Activated CD8-positive, alpha-beta T cell treated with anti-CD3 and anti-CD28 coated beads, Interleukin-2, amount 10 ng/mL, durations not matched to agents 7 days and 5 days (primary cell): Measurements from ENCODE around the gene RBM18. TPM values are rescaled to one million over a fixed set of nuclear protein-coding genes. Genes with fewer than 3 reads are reported as not detected.

Experiments
- ATAC-seq: fragments of 150-1000 bp; cut with Tn5 transposase; one replicate; pipeline ENCODE4 v1.10.0; 2021; ENCODE audit warnings: moderate library complexity
- CTCF ChIA-PET: fragments of 350-600 bp; sonication (Branson Sonifier 250); formaldehyde crosslinking; loops from one replicate; lab custom pipeline; 2021; ENCODE audit warnings: antibody characterized with exemption; lab: Charles Lee
- POLR2A ChIA-PET: fragments of 350-600 bp; sonication (Branson Sonifier 250); formaldehyde crosslinking; loops from one replicate; lab custom pipeline; 2021; ENCODE audit warnings: antibody characterized with exemption; lab: Charles Lee
- DNase-seq: peaks from one replicate; pipeline ENCODE4 v3.0.0-alpha.2; 2020
- H3K27ac Mint-ChIP-seq: one replicate; pipeline ENCODE4 v1.8.0; 2021; ENCODE audit warnings: mild to moderate bottlenecking, mixed read lengths
- H3K27me3 Mint-ChIP-seq: one replicate; pipeline ENCODE4 v1.8.0; 2021; ENCODE audit warnings: low read depth, mixed read lengths
- H3K36me3 Mint-ChIP-seq: one replicate; pipeline ENCODE4 v1.8.0; 2021; ENCODE audit warnings: low read depth, mixed read lengths
- H3K4me1 Mint-ChIP-seq: one replicate; pipeline ENCODE4 v1.8.0; 2021; ENCODE audit warnings: low read depth, mixed read lengths
- H3K4me3 Mint-ChIP-seq: one replicate; pipeline ENCODE4 v1.8.0; 2021; ENCODE audit warnings: mild to moderate bottlenecking, mixed read lengths
- H3K9me3 Mint-ChIP-seq: one replicate; pipeline ENCODE4 v1.8.0; 2022; ENCODE audit warnings: mixed read lengths; ENCODE audit not compliant: insufficient read depth
- total RNA-seq, 2 experiments: library from RNA; stranded (reverse); gene quantifications; one replicate each; pipeline ENCODE4 v1.2.3, GENCODE V29; 2021

The RBM18 gene
- total RNA-seq, 2 experiments from 2014 or later, result 22.9 to 23.9 TPM

DNA sequence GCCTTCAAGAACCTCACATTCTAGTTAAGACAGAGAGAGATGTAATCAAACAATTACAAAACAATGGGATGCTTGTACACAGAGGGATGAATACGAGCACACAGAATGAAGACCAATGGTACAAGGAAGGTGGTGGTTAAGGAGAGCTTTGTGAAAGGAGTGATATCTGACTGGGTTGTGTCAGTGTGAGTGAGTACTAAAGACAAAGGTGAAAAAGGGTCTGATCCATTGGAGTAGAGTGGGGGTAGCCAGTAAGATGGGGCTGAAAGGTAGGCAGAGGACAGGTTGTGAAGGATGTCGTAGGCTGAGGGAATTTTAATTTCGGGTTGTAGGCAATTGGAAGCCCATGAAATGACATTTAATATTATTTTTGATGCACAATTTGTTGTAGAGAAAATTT, 9.9 kb downstream of the RBM18 start:
- ChIA-PET CTCF (interaction anchor here (1.8 kb wide), 1 partner anchor 9 kb away, joined by 5 read pairs; the partner anchor contains the start of genes MRRF and RBM18), POLR2A (no interaction called here)
- Mint-ChIP-seq H3K4me1 (no peaks in the 10 kb centered on the region), H3K27ac (no peak overlapping the region), H3K27me3 (no peaks in the 10 kb centered on the region), H3K9me3 (no peaks in the 10 kb centered on the region), H3K4me3 (no peak overlapping the region), H3K36me3 (peaks cover 28% of the 10 kb centered on the region)
- ATAC-seq, result no peak
- no peak for DNase-seq

DNA sequence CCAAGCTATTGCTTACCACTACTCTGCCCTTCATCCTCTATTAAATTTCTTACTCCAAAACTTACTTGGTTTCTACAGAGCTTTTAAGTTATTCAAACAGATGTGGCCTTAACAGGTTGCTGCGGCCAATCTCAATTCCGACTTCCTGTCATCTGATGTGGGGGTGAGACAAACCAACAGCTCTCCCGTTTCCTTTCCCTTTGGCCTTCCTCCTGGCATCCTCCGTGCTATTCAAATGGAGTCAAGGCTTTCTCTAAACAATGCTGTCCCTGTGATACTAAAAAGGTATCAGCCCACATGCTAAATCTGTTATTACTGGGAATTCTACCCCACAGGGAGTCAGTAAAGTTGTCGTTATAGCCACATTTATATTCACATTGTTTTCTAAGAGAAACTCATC, 11.8 kb downstream of the RBM18 start:
- H3K4me3 Mint-ChIP-seq, result no peak overlapping the region
- ATAC-seq (no peak), DNase-seq (no peak)
- no peaks in the 10 kb centered on the region for H3K9me3 Mint-ChIP-seq
- no peaks in the 10 kb centered on the region for H3K4me1 Mint-ChIP-seq
- peaks cover 19% of the 10 kb centered on the region for H3K36me3 Mint-ChIP-seq
- H3K27me3 Mint-ChIP-seq, result no peaks in the 10 kb centered on the region
- no peak overlapping the region for H3K27ac Mint-ChIP-seq
- CTCF ChIA-PET, result no interaction called here
- POLR2A ChIA-PET, result no interaction called here

DNA sequence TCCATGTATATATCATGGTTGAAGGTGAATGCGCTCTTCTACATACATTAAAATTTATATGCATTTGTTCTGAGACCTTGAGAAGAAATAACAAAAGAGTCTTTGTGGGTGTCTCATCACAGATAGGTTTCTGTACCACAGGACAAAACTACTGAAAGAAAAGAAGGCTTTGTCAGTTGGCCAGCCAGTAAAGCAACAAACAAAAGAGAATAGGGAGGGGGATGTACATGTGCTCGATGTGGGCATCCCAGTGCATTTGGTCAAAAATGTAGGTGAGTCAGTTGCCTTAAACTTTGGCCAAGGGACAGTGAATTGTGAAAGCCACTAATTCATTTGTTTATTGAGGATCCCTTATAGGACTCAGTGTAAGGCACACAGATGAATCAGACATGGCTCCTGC, 13.3 kb downstream of the RBM18 start:
- Mint-ChIP-seq H3K36me3 (peaks cover 26% of the 10 kb centered on the region), H3K27me3 (no peaks in the 10 kb centered on the region), H3K4me3 (no peak overlapping the region), H3K9me3 (no peaks in the 10 kb centered on the region), H3K27ac (no peak overlapping the region), H3K4me1 (no peaks in the 10 kb centered on the region)
- CTCF ChIA-PET, result interaction anchor here (0.7 kb wide), 2 partner anchors 12 to 152 kb away, joined by 3 to 4 read pairs; no protein-coding TSS in a partner anchor
- ATAC-seq (no peak), DNase-seq (no peak)
- POLR2A ChIA-PET, result no interaction called here

DNA sequence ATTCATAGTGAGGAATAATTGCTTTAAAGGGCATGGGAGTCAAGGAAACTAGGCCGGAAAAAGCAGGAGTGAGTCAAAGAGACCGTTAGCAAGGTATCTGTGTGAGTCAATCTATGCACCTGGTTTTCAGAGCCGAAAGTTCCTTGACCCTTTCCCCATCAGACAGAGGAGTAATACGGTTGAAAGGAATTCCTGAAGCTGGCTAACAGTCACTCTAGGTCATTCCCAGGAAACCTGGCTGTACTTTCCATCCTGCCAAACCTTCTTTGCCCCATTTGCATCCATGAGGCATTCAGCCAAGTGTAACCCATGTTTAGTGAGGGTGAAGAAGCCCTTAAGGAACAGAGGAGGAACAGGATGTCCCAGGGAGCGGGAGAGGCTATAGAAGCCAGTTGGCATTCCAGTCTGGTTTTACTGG, 16.2 kb downstream of the RBM18 start:
- ATAC-seq (no peak), DNase-seq (no peak)
- Mint-ChIP-seq H3K4me1 (no peaks in the 10 kb centered on the region), H3K27me3 (no peaks in the 10 kb centered on the region), H3K4me3 (no peak overlapping the region), H3K27ac (no peak overlapping the region), H3K36me3 (peaks cover 44% of the 10 kb centered on the region), H3K9me3 (no peaks in the 10 kb centered on the region)
- POLR2A ChIA-PET, result no interaction called here
- CTCF ChIA-PET, result no interaction called here

DNA sequence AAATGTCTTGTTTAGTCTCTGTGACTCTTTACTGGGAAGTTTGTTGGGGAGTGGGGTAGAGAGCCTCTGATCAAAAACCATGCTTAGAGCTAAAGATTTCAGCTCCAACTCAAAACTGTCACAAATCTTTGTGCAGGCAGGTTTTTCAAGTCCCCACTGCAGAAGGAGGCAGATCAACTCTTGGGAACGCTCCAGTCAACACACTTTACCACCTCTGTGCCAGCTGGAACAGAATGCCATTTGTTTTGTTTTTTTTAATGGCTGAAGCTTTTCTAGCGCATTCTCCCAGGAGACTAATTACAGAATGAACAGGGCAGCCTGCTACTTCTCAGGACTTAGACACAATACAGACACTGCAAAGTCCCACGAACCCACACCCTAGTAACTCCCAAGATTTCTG, 18.0 kb downstream of the RBM18 start:
- no peak overlapping the region for H3K27ac Mint-ChIP-seq
- H3K36me3 Mint-ChIP-seq, result peaks cover 51% of the 10 kb centered on the region
- no peaks in the 10 kb centered on the region for H3K9me3 Mint-ChIP-seq
- ChIA-PET POLR2A (no interaction called here), CTCF (interaction anchor here (2.3 kb wide), 1 partner anchor 147 kb away, joined by 6 read pairs; no protein-coding TSS in a partner anchor)
- no peaks in the 10 kb centered on the region for H3K4me1 Mint-ChIP-seq
- H3K4me3 Mint-ChIP-seq, result no peak overlapping the region
- H3K27me3 Mint-ChIP-seq, result no peaks in the 10 kb centered on the region
- DNase-seq (no peak), ATAC-seq (no peak)

DNA sequence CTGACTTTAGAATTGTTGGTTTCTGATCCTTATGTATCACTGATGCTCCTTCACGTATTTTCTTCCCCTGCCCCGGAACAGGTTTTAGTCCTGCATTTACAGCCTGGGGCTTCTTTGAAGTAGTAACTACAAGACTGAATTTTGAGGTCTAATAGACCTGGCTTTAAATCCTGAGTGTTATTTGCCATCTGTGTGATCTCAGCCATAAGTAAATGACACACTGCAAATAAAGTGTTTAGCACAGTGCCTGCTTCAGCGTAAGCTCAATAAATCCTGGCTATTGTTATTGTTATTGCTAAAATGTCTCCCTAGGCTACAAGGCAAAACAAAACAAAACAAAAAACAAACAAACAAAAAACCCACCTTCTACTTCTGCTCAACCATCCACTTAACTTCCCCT, 20.3 kb downstream of the RBM18 start:
- Mint-ChIP-seq H3K36me3 (peaks cover 48% of the 10 kb centered on the region), H3K4me1 (no peaks in the 10 kb centered on the region), H3K4me3 (no peak overlapping the region), H3K9me3 (no peaks in the 10 kb centered on the region), H3K27ac (no peak overlapping the region), H3K27me3 (no peaks in the 10 kb centered on the region)
- CTCF ChIA-PET, result interaction anchor here (2.3 kb wide), 1 partner anchor 145 kb away, joined by 6 read pairs; no protein-coding TSS in a partner anchor
- ATAC-seq (no peak), DNase-seq (no peak)
- POLR2A ChIA-PET, result no interaction called here

DNA sequence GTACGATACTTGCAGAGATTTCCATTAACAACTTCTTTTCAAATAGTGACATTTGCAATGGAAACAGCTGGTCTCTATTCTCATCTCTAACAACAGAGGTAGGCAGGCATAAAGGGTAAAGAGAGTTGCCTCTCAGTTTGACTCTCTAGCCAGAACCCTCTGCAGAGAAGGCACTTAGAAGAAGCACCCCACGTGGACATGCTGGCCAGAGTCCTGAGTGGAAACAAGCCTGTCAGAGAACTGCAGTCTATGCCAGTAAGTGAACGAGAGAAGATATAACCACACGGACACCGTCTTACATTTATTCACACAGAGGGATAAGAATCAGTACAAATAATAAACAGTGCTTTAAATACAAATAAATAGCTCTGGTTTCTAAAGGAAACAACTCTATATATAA, 24.9 kb downstream of the RBM18 start:
- ATAC-seq (no peak), DNase-seq (no peak)
- CTCF ChIA-PET, result interaction anchor here (1.4 kb wide), 1 partner anchor 12 kb away, joined by 4 read pairs; no protein-coding TSS in a partner anchor
- POLR2A ChIA-PET, result interaction anchor here (0.6 kb wide), 1 partner anchor 45 kb away, joined by 3 read pairs; no protein-coding TSS in a partner anchor
- peaks cover 2% of the 10 kb centered on the region for H3K27me3 Mint-ChIP-seq
- no peaks in the 10 kb centered on the region for H3K9me3 Mint-ChIP-seq
- no peak overlapping the region for H3K27ac Mint-ChIP-seq
- no peak overlapping the region for H3K4me3 Mint-ChIP-seq
- no peaks in the 10 kb centered on the region for H3K4me1 Mint-ChIP-seq
- H3K36me3 Mint-ChIP-seq, result peaks cover 32% of the 10 kb centered on the region

DNA sequence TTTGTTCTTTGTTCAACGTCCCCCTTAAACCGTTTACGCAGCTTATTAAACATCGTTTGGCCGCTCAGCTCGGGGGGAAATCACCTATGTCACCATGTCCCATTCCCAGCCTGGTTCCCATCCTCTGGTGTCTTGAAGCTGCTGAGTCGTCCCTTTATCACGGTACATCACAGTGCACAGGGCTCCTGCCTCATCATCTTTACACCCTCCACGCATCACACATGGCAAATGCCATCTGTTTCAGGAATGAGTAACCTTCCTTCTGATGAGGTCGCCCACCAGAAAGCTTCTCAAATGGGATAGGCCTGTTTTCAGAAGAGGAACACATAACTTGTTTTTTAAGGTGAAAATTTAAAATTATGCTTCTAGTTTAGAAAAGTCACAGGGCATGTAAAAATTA, 28.0 kb downstream of the RBM18 start:
- CTCF ChIA-PET, result interaction anchor here (1.2 kb wide), 1 partner anchor 114 kb away, joined by 3 read pairs; no protein-coding TSS in a partner anchor
- POLR2A ChIA-PET, result no interaction called here
- no peak overlapping the region for H3K4me3 Mint-ChIP-seq
- H3K9me3 Mint-ChIP-seq, result no peaks in the 10 kb centered on the region
- DNase-seq (no peak), ATAC-seq (no peak)
- peaks cover 12% of the 10 kb centered on the region for H3K36me3 Mint-ChIP-seq
- H3K4me1 Mint-ChIP-seq, result no peaks in the 10 kb centered on the region
- H3K27ac Mint-ChIP-seq, result no peak overlapping the region
- H3K27me3 Mint-ChIP-seq, result peaks cover 11% of the 10 kb centered on the region

DNA sequence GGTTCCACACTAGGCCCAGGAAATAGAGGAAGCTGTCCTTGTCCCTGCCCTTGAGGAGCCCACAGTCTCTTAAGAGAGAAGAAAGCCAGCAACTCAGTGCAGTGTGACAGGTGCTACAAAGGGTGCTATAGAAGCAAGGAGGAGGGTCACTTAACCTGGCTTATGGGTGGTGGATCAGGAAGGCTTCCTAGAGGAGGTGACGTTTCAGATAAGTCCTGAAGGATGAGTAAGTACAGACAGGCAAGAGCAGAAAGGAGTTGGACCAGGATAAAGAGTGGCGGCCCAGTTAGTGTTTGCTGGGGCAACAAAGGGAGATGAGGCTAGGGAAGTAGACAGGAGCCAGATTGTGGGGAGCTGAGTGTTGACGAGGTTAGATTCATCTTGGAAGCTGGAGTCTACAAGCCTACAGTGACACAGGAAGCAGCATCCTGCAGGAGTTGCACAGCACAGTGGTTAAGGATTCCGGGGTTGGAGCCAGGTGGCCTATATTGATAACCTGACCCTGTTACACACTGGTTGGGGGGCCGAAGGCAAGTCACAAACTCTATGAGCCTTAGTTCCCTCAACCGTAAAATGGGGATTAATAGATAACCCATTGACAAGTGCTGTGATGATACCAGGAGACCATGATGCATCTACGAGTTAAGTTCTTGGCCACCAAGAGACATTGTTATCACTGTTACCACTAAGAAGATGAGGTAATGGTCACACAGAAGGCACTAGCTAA, 30.5 kb downstream of the RBM18 start:
- DNase-seq, result no peak
- Mint-ChIP-seq H3K27me3 (peaks cover 11% of the 10 kb centered on the region), H3K27ac (no peak overlapping the region), H3K4me3 (no peak overlapping the region), H3K9me3 (no peaks in the 10 kb centered on the region), H3K36me3 (peaks cover 1% of the 10 kb centered on the region), H3K4me1 (no peaks in the 10 kb centered on the region)
- ChIA-PET POLR2A (no interaction called here), CTCF (no interaction called here)
- no peak for ATAC-seq

DNA sequence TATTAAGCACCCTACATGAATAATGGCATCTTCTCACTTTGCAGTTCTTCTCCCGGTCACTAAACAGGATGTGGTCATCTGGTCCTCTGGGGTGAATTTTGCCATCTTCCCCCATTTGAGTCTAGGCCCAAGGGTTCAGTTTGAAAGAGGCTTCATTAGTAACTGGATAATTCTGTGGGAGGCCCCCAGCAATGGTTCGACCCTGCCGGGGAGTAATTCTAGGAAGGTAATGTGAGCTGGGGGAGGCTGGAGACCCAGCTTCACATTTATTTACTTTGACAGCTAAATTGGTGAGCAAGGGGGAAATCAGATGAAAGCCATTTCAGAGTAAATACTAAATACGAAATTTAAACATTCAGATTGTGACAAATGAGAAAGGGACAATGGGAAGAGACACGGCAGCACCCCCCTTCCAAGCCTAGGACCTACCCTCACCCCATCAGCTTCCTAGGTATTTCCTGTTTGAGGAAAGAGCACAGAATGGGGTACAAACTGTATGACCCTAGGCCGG, 31.8 kb downstream of the RBM18 start:
- ATAC-seq, result no peak
- H3K4me1 Mint-ChIP-seq, result no peaks in the 10 kb centered on the region

DNA sequence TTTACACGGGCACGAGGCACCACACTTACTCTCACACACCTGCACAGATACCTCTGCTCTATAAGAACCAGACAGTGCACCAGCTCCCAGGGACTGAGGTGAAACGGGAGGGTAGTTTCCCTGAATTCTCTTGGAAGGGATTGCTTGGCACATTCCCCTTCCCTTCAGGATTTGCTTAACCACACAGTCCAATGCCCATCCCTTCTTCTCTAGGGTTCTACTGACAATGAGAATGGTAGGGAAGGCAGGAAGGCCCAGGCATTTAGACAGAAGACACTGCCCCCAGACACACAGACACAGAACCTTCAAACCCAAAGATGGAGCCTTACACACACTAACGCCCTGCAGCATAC, 35.2 kb downstream of the RBM18 start:
- no peaks in the 10 kb centered on the region for H3K36me3 Mint-ChIP-seq
- no peak for ATAC-seq

More for the DNA sequence above, 31.8 kb downstream of the RBM18 start:
- Mint-ChIP-seq H3K27me3 (peaks cover 16% of the 10 kb centered on the region), H3K27ac (no peak overlapping the region), H3K9me3 (no peaks in the 10 kb centered on the region), H3K36me3 (no peaks in the 10 kb centered on the region), H3K4me3 (no peak overlapping the region)
- no peak for DNase-seq
- ChIA-PET CTCF (interaction anchor here (1.1 kb wide), 1 partner anchor 108 kb away, joined by 3 read pairs; no protein-coding TSS in a partner anchor), POLR2A (no interaction called here)

More for the DNA sequence above, 35.2 kb downstream of the RBM18 start:
- no peak for DNase-seq
- no peaks in the 10 kb centered on the region for H3K4me1 Mint-ChIP-seq
- H3K27me3 Mint-ChIP-seq, result peaks cover 29% of the 10 kb centered on the region
- H3K4me3 Mint-ChIP-seq, result no peak overlapping the region
- no peaks in the 10 kb centered on the region for H3K9me3 Mint-ChIP-seq
- H3K27ac Mint-ChIP-seq, result no peak overlapping the region
- ChIA-PET CTCF (no interaction called here), POLR2A (no interaction called here)
